Ishikawa (cell line): ENCODE measurements around the gene UBE3B.

Experiments
- EP300 ChIP-seq: IDR thresholded peaks from 2 replicates; pipeline ENCODE4 v1.6.1; 2012; ENCODE audit warnings: borderline replicate concordance
- REST ChIP-seq: IDR thresholded peaks from 2 replicates; pipeline ENCODE4 v1.6.1; 2012; ENCODE audit warnings: low read depth, mild to moderate bottlenecking
- YY1 ChIP-seq: IDR thresholded peaks from 2 replicates; pipeline ENCODE4 v1.6.1; 2012; ENCODE audit warnings: low read depth

- no peak for TF ChIP-seq YY1
- no peak for TF ChIP-seq EP300
- no peak for TF ChIP-seq REST
Observed at GRCh38 chr12:109581856-109582255, 104.4 kb downstream of the UBE3B start.
